Ovary (tissue), 3 donors: ENCODE measurements around the gene TRAPPC2L.

ENCODE experiments used
- EP300 ChIP-seq: sonication (generic); formaldehyde crosslinking; IDR thresholded peaks from one replicate; pipeline ENCODE4 v1.6.1; 2017; ENCODE audit warnings: antibody characterized with exemption
- POLR2A ChIP-seq: fragments of 450-650 bp; IDR thresholded peaks from one replicate; pipeline ENCODE4 v1.6.1; 2017; ENCODE audit warnings: antibody characterized with exemption, mild to moderate bottlenecking, moderate library complexity
- TF ChIP-seq, protein P1 (sequence below), 3 donors: fragments of 450-650 bp in 2 of 3; fragments of 200-600 bp in 1 of 3; IDR thresholded peaks; one replicate each; pipeline versions ENCODE4 v1.5.1 to v1.8.0; 2016 to 2022; ENCODE audit warnings: antibody characterized with exemption in 3 of 3, mild to moderate bottlenecking in 1 of 3
- donor health status: DM: no; HTN: no; CAD: no.

DNA sequence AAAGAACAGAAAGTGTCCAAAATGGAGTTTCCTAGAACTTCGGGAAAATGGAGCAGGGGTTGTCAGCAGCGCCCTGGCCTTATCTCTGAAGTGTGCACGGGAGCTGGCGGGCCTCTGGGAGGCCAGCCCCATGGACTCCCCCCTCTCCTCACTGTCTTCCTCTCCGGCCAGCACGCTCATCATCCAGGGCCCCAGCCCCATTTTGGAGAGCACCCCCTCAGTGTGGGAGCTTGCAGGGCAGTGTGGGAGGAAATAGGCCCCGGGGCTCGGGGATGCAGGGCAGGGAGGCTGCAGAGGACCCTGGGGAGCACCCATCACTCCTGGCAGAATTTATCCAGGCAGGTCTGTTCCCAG is 14.4 kb downstream of the TRAPPC2L start:
- TF ChIP-seq, protein P1, sequence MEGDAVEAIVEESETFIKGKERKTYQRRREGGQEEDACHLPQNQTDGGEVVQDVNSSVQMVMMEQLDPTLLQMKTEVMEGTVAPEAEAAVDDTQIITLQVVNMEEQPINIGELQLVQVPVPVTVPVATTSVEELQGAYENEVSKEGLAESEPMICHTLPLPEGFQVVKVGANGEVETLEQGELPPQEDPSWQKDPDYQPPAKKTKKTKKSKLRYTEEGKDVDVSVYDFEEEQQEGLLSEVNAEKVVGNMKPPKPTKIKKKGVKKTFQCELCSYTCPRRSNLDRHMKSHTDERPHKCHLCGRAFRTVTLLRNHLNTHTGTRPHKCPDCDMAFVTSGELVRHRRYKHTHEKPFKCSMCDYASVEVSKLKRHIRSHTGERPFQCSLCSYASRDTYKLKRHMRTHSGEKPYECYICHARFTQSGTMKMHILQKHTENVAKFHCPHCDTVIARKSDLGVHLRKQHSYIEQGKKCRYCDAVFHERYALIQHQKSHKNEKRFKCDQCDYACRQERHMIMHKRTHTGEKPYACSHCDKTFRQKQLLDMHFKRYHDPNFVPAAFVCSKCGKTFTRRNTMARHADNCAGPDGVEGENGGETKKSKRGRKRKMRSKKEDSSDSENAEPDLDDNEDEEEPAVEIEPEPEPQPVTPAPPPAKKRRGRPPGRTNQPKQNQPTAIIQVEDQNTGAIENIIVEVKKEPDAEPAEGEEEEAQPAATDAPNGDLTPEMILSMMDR (IDR thresholded peaks at IDR 0.05) = no peak
- TF ChIP-seq EP300 = no peak
- no peak for TF ChIP-seq POLR2A
